ENCODE results near the gene EIF2S1.
"Not testable (repeated sequence)": the region's sequence is repeated elsewhere in the genome, so short reads cannot be mapped to it uniquely, and the experiment has no call there.

Gene EIF2S1

DNA sequence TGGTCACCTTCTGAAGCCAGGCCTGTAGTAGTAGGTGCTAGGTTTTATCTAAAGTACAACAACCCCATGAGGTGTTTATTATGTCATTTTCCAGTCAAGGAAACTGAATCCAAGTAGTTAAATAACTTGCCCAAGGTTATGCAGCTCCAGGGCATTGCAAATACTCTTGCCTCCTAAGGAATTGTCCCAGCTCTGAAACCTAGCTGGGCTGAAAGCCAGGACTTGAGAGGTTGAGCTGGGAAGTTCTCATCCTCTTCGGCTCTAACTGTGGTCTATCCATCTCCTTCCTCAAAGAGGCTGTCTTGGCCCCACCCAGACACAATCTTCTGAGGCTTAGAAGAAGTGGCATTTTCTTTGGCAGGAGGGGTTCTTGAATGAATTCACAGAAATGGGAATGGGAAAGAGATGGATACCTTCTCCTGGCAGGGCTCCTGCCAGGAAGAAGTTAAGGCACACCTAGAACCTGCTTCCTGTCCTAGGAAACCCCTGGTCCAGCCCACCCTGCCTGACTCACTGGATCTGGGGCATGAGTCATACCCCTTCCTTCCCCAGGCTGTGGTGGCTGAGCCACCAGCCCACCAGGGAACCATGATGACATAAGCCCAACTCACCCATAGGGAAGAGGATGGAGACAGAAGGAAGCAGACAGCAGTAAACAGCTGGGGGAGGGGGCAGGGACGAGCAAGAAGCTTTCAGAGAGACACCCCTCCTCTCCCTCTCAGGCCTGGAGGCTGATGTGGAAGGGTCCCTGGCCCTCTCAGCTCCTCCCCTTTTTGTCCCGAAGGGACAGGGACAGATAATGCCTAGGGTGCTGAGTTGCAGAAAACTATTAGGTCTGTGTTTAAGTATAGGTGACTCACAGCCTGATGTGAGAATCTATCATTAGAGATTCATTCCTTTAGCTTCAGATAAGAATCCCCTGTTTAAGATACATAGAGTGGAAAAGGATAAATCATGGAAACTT, 54.0 kb downstream of the EIF2S1 start:
- no peak for DNase-seq

DNA sequence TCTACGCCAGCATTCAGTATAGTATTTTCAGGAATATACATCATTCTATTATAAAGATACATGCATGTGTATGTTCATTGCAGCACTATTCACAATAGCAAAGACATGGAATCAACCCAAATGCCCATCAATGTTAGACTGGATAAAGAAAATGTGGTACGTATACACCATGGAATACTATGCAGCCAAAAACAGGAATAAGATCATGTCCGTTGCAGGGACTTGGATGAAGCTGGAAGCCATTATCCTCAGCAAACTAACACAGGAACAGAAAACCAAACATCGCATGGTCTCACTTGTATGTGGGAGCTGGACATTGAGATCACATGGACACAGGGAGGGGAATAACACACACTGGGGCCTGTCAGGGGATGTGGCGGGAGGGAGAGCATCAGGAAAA, 55.5 kb downstream of the EIF2S1 start:
- DNase-seq = not testable (repeated sequence)

- no peak for DNase-seq
Measured at GRCh38 chr14:67416085-67416484, 56.0 kb downstream of the EIF2S1 start.

DNA sequence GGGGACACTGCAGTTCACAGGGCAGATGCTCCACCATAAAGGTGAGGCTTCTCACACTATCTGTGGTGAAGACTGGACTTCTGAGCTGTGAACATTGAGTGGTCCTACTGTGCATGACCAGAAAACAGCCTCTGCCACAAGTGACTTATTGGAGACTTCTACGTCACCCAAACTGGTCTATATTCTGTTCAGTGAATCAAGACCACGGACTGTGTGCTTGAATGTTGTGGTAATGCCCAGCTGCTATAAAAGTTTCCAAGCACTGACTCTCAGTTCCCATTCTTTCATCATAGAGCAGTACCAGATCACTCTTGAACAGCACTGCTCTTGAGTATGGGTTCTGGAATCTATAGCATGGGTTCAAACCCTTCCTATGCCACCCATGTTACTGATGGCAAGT, 56.7 kb downstream of the EIF2S1 start:
- DNase-seq = no peak

GRCh38 chr14:67417633-67418032, 57.5 kb downstream of the EIF2S1 start:
- DNase-seq = no peak

- DNase-seq = no peak
Measured at GRCh38 chr14:67418401-67419191, 58.5 kb downstream of the EIF2S1 start.

DNA sequence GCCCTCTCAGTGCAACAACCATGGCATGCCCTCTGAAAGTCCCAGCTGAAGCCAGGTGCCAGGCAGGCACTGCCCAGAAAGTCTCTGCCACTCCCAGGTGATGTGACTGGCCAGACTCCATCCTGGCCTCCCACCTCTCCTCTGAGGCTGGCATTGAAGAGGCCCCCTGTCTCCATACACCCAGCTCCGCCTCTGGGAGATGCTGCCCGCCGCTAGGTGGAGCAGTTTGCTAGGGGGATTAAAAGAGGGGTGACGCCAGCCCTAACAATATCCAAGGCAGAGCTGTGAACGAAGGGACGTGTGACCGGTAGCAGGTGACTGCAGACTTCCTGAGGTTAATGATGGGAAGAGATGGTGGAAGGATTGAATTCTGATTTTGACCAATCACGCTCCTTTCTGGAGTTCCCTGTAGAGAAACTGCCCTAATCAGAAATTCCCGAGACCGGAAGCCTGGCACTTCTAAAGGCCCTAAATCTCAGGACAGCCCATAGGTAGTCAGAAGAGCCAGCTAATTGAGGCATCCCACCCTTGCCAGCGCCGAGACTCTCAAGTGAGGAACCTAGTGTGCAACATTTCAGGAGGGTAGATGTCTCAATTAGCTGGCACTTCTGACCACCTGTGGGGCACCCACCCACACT, 60.1 kb downstream of the EIF2S1 start:
- no peak for DNase-seq

DNA sequence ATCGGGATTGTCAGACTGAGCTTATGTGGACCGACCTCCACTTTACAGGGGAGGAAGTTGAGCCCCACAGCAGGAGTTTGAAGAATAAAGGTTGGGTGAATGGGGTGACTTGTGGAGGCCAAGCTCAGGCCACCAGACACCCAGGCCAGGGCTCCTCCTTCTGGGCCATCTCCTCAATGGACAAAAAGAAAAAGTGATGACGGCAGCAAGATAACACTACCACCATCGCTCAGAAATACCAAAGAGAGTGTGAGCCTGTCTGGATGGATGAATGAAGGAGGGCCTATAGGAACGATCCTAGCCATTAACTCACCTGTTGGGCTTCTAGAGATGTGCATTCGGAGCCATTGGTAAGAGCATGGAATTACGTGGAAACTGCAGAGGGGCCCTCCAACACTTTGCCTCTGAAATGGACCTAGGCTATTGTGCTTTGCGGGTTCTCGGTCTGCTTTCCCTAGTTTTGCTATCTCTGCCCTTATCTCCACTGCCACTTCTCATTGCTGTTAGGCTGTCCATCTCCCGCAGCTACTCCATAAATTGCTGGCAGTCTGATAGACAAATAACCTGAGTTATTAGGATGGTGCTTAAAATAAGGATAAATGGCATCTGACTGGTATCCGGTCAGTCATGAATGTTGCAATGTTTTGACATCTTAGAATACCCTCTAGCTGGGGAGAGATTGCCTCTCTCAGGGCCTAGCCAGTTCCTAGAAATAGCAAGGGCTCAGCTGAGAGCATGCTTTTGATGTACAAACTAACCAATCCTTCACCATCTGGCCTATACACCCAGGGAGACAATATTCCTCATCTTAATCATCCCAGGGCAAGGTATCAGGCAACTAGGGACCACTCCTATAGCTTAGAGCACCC, 61.5 kb downstream of the EIF2S1 start:
- DNase-seq = no peak

GRCh38 chr14:67423424-67423823, 63.3 kb downstream of the EIF2S1 start:
- DNase-seq = no peak

DNA sequence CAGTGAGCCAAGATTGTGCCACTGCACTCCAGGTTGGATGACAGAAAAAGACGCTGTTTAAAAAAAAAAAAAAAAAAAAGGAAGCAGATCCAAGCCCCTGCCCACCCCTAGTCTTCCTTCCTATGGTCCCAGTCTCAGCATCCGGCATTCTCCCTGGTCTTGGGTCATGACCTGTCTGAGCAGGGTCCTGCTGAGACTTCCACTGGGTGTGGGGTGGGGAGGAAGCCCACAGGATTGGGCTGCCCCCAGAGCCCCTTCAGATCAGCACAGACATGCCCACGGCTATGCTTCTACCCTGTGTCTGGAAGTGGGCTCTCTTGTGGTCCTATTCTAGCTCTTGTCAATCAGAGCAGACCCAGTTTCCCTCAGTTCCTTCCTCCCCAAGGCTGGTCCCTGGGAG, 64.4 kb downstream of the EIF2S1 start:
- no peak for DNase-seq

DNA sequence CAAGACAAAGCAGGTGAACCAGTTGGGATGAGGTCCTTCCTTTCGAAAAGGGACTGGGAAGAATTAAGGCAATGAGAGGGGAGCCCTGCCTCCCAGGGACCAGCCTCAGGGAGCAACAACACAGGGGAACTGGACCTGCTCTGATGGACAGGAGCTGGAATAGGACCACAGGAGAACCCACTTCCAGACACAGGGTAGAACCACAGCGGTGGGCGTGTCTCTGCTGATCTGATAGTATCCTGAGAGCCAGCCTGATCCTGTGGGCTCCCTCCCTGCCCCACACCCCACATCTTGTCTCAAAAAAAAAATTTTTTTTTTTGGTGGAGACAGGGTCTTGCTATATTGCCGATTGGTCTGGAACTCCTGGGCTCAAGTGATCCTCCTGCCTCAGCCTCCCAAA, 65.5 kb downstream of the EIF2S1 start:
- DNase-seq = no peak

GRCh38 chr14:67426161-67426560, 66.0 kb downstream of the EIF2S1 start:
- DNase-seq = no peak

DNA sequence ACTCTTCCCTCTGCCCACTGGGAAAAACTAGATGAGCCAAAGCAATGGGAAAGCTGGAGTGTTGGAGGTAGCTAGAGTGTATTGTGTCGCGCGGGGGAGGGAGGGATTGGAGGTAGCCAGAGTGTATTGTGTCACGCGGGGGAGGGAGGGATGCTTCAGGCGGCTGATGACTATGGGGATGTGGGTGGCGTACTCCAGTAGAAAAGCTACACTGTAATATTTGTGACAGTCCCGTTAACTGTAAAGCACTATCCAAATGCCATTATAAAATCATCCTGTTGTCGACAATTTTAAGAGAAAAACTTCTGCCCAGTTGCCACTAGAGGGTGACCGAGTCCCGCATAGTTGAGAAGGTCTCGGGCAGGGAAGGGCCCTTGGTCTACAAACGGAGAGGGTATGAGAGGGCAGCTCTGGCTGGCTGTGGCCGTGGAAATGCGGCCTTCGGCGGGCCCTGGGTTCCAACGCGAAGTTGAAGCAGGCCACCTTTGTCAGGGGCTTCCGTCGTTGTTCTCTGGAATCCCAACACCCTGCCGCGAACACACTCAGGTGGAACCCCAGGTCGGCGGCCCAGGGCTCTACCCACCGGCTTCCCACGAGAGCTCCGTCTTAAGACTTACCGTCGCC, 67.0 kb downstream of the EIF2S1 start:
- DNase-seq = peak; percentile 51

GRCh38 chr14:67428501-67429031, 68.4 kb downstream of the EIF2S1 start:
- DNase-seq = no peak

GRCh38 chr14:67429510-67430205, 69.5 kb downstream of the EIF2S1 start:
- DNase-seq = no peak

- DNase-seq = no peak
Measured at GRCh38 chr14:67432050-67432564, 72.0 kb downstream of the EIF2S1 start.

- DNase-seq = no peak
Measured at GRCh38 chr14:67435603-67436002, 75.5 kb downstream of the EIF2S1 start.
